GM03348 (cell line): ENCODE results near the gene PTPN3.

Experiments used
- DNase-seq: peaks from one replicate; pipeline ENCODE4 v3.0.0; 2012; ENCODE audit warnings: low spot score

The PTPN3 gene

GRCh38 chr9:109454041-109454440 is 44.1 kb downstream of the PTPN3 start:
- DNase-seq, result no peak

GRCh38 chr9:109453210-109453842 is 44.8 kb downstream of the PTPN3 start:
- no peak for DNase-seq

- DNase-seq, result no peak
These were observed 45.3 kb downstream of the PTPN3 start for GRCh38 chr9:109452761-109453160.

- no peak for DNase-seq
These were observed 46.6 kb downstream of the PTPN3 start for GRCh38 chr9:109451311-109452025.

GRCh38 chr9:109450346-109450745 is 47.8 kb downstream of the PTPN3 start:
- no peak for DNase-seq

GRCh38 chr9:109449036-109449798 is 48.9 kb downstream of the PTPN3 start:
- DNase-seq, result no peak

GRCh38 chr9:109448223-109448622 is 49.9 kb downstream of the PTPN3 start:
- DNase-seq, result no peak

GRCh38 chr9:109447329-109448076 is 50.6 kb downstream of the PTPN3 start:
- no peak for DNase-seq

- DNase-seq, result no peak
These were observed 53.3 kb downstream of the PTPN3 start for GRCh38 chr9:109444771-109445320.

- DNase-seq, result no peak
These were observed 55.4 kb downstream of the PTPN3 start for GRCh38 chr9:109442716-109443115.

GRCh38 chr9:109441296-109441695 is 56.8 kb downstream of the PTPN3 start:
- DNase-seq, result no peak

GRCh38 chr9:109440797-109441287 is 57.3 kb downstream of the PTPN3 start:
- peak; percentile 87 for DNase-seq

GRCh38 chr9:109440117-109440515 is 58.0 kb downstream of the PTPN3 start:
- DNase-seq, result no peak

GRCh38 chr9:109439378-109440116 is 58.6 kb downstream of the PTPN3 start:
- no peak for DNase-seq

- no peak for DNase-seq
These were observed 60.8 kb downstream of the PTPN3 start for GRCh38 chr9:109437286-109437685.

GRCh38 chr9:109436071-109436470 is 62.0 kb downstream of the PTPN3 start:
- no peak for DNase-seq

GRCh38 chr9:109433476-109433875 is 64.6 kb downstream of the PTPN3 start:
- no peak for DNase-seq

- DNase-seq, result no peak
These were observed 67.9 kb downstream of the PTPN3 start for GRCh38 chr9:109430231-109430630.

- no peak for DNase-seq
These were observed 69.3 kb downstream of the PTPN3 start for GRCh38 chr9:109428854-109429253.

- no peak for DNase-seq
These were observed 70.2 kb downstream of the PTPN3 start for GRCh38 chr9:109427886-109428285.
